CD4-positive, alpha-beta T cell treated with Interleukin-6 for 4 hours (primary cell): ENCODE results near the gene C6orf52.

Experiments
- DNase-seq: peaks from one replicate; pipeline ENCODE4 v3.0.0-alpha.2; 2020; ENCODE audit warnings: mixed read lengths

C6orf52 gene

GRCh38 chr6:10644225-10644624 is 50.2 kb downstream of the C6orf52 start:
- DNase-seq, result no peak

- no peak for DNase-seq
Observed at GRCh38 chr6:10643201-10643651, 51.2 kb downstream of the C6orf52 start.

GRCh38 chr6:10641528-10641927 is 52.9 kb downstream of the C6orf52 start:
- no peak for DNase-seq

- DNase-seq, result no peak
Observed at GRCh38 chr6:10640412-10640811, 54.0 kb downstream of the C6orf52 start.

DNA sequence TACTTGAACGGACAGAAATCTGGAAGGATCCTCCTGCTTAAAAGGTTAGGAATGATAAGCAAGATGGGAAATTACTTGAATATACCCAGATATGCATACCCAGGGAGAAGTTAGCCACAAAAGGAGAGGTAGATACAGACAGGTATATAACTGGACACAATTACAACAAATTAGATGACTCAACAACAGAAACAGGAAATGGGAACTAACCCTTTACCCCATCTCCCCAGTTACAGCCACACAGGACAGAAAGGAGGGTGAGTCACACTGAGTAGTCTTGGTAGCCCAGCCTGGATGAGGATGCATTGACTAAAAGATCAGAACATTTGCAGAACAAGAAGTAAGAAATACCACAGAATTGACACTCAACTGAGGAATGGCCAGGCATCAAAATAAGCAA is 61.2 kb downstream of the C6orf52 start:
- DNase-seq, result no peak

DNA sequence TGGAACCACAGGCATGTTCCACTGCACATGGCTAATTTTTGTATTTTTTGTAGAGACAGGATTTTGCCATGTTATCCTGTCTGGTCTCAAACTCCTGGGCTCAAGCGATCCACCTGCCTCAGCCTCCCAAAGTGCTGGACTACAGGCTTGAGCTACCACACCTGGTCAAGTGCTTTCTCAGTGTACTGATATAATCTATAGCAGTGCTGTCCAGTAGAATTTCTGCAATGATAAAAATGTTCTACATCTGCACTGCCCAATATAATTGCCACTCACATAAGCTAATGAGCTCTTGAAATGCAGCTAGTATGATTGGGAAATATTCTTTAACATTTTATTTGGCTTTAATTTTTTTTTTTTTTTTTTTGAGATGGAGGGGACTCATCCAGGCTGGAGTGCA is 64.2 kb downstream of the C6orf52 start:
- DNase-seq, result no peak

DNA sequence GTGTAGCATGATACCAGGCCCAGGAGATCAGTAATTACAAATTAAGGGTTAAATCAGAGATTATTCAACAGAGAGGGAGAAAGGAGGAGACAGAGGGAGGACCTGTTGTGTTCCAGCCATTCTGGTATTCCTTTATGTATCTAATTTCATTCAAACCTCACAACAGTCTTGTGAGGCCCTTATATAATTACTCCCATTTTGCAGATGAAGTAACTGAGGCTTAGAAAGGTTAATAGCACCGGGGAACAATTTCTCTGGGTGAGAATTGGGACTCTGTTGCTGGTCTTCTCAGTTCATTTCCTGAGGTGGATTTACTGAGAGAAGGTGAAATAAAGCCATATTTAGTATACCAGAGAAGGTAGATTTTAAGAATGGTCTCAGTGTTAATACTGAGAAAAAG is 66.6 kb downstream of the C6orf52 start:
- DNase-seq, result no peak

- no peak for DNase-seq
Observed at GRCh38 chr6:10626154-10626741, 68.2 kb downstream of the C6orf52 start.

- DNase-seq, result no peak
Observed at GRCh38 chr6:10624836-10625235, 69.6 kb downstream of the C6orf52 start.

DNA sequence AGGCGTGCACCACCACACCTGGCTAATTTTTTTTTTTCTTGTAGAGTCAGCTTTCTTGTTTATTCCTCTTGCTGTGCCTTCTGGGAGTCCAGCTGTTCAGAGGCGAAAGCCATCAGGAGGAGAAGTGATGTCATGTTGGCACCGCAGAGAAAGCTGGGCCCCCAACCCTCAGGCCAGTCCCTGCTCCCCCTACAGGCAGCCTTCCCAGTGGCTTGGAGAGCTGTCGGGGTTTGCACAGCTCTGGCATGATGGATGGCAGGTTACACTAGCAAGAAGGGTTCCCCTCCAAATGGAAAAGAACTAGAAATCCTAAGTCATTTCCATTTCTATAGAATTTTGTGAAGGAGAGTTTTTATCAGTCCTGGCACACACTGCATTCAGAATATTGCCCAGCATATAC is 72.6 kb downstream of the C6orf52 start:
- DNase-seq, result no peak
